NB4 (cell line): ENCODE measurements around the gene RHO.

Experiments
- DNase-seq: peaks from one replicate; pipeline ENCODE4 v3.0.0; 2010; ENCODE audit warnings: low read depth
- H3K4me3 ChIP-seq: one replicate; pipeline ENCODE4 v1.5.1; 2011; ENCODE audit warnings: mild to moderate bottlenecking, low read depth, low read length, moderate library complexity
- CTCF ChIP-seq: IDR thresholded peaks from one replicate; pipeline ENCODE4 v1.5.1; 2012; ENCODE audit warnings: low read depth, low read length
- MYC ChIP-seq: IDR thresholded peaks from 2 replicates; pipeline ENCODE4 v1.6.1; 2011; ENCODE audit warnings: low read depth, low read length
- POLR2A ChIP-seq: IDR thresholded peaks from 2 replicates; pipeline ENCODE4 v1.6.1; 2011; ENCODE audit warnings: mild to moderate bottlenecking; ENCODE audit not compliant: insufficient read length; ENCODE audit errors: extremely low read depth
- TF ChIP-seq, protein P1 (sequence below): IDR thresholded peaks from 2 replicates; pipeline ENCODE4 v1.6.1; 2011; ENCODE audit warnings: low read depth, low read length

Gene RHO

GRCh38 chr3:129536804-129537203 lies 8.4 kb downstream of the RHO start:
- no peak for DNase-seq
- TF ChIP-seq CTCF (no peak), MYC (no peak), POLR2A (no peak)
- TF ChIP-seq, protein P1, sequence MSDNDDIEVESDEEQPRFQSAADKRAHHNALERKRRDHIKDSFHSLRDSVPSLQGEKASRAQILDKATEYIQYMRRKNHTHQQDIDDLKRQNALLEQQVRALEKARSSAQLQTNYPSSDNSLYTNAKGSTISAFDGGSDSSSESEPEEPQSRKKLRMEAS = no peak

GRCh38 chr3:129539206-129539605 lies 10.8 kb downstream of the RHO start:
- no peak overlapping the region for H3K4me3 ChIP-seq
- DNase-seq = no peak
- TF ChIP-seq CTCF (no peak), POLR2A (no peak), MYC (no peak)
- TF ChIP-seq, protein P1 = no peak

More at GRCh38 chr3:129536804-129537203, 8.4 kb downstream of the RHO start:
- H3K4me3 ChIP-seq = no peak overlapping the region

DNA sequence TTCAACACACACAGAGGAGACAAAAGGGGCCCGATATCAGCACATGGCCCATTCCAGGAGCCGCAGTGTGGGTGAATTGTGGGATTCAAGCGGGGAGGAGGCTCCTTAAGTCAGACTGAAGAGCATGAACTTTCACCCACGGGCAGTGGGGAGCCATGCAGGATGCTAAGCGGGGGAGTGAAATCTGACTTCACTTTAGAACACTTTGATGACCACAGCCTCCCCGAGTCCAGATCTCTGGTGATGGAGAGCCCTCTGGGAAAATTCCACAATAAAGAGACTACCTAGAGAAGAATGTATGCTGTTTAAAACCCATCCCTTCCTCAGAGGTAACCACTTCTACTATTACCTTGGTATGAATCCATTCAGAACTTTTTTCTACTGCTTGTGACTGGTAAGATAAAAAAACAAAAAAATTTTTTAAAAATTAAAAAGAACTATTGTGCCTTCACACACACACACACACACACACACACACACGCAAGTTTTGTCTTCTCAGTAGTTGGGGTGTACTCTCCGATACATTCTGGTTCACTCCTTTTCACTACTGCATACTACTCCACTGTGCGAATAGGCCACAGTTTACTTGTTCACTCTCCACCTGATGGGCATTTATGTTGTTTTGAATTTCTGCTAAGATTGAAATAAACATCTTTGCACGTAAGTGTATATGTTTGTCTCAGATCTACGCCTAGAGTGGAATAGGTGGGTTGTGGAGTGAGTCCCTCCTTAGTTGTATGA lies 12.5 kb downstream of the RHO start:
- H3K4me3 ChIP-seq = no peak overlapping the region
- DNase-seq = no peak
- TF ChIP-seq CTCF = no peak
- TF ChIP-seq MYC = no peak
- no peak for TF ChIP-seq POLR2A
- TF ChIP-seq, protein P1 = no peak

DNA sequence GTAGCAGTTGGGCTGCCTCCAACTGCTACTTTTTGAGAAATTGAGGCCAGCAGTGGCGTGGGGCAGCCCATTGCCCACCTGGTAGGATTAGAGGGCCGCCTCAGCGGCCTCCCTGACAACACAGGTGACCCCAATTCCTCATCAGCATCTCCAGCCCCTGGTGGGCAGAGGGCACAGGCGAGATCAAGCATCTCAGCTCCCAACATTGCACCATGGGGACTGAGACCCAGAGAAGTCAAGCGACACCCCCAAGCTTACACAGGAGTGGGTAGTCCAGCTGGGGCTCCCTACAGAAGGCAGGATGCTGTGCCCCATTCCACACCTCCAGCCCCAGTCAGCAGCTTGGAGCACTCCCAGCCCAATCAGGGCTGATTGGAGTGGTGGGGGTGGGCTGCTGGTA lies 14.3 kb downstream of the RHO start:
- H3K4me3 ChIP-seq = no peak overlapping the region
- TF ChIP-seq, protein P1 = no peak
- TF ChIP-seq POLR2A (no peak), CTCF (no peak), MYC (no peak)
- DNase-seq = no peak

DNA sequence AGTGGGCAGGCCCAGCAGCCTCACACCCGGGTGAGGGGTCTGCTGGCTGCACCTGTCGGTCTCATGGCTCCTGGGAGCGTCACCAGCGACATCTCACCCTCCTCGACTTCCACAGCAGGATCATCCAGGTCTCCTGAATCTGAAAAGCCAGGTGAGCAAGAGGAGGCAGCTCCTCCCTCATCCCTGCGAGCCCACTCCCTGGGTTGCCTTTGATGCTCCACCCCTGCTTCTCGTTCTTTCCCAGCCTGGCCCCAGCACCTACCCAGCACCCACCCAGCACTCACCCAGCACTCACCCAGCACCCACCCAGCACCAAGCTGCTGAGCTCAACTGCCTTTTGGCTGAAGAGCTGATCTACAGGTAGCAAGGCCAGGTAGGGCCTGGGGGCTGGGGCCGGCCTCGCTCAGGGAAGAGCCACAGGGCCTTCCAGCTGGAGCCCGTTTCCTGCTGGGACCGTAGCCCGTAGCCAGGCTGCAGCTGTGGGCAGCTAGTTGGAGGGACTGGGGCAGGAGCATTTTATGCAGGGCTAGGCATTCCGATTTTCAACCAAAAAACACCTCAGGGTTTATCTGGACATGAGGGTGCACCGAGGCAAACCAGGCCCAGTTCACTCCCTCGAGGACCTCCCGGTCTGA lies 14.8 kb downstream of the RHO start, which contains the start of gene H1-8:
Gene H1-8 (plus strand): TSS at position 20 of the 635 bp plus-strand sequence. CDS start 44 bp downstream, at position 64.
- TF ChIP-seq POLR2A (no peak), CTCF (no peak), MYC (no peak)
- TF ChIP-seq, protein P1 = no peak
- DNase-seq = no peak
- H3K4me3 ChIP-seq = no peak within 1 kb of the TSS
